Sigmoid colon (tissue), 7 donors: ENCODE data around the gene CLINT1. TPM values are rescaled to one million over a fixed set of nuclear protein-coding genes. Genes with fewer than 3 reads are reported as not detected.

ENCODE experiments used
- DNase-seq: peaks from one replicate; pipeline ENCODE4 v3.0.0-alpha.2; 2019
- H3K27ac ChIP-seq, 4 donors: fragments of 200-600 bp; sonication (generic); one replicate each; pipeline ENCODE4 v1.5.1; 2016 to 2019; ENCODE audit warnings: mild to moderate bottlenecking in 1 of 4
- H3K27me3 ChIP-seq, 3 donors: fragments of 200-600 bp; sonication (generic); one replicate each; pipeline ENCODE4 v1.5.1; 2019; ENCODE audit warnings: mild to moderate bottlenecking in 1 of 3
- H3K36me3 ChIP-seq, 4 donors: fragments of 200-600 bp; sonication (generic); one replicate each; pipeline ENCODE4 v1.5.1; 2016 to 2019
- H3K4me1 ChIP-seq, 4 donors: fragments of 200-600 bp; sonication (generic); one replicate each; pipeline ENCODE4 v1.5.1; 2017 to 2019
- H3K4me3 ChIP-seq, 4 donors: fragments of 200-600 bp; sonication (generic); one replicate each; pipeline ENCODE4 v1.5.1; 2017 to 2019; ENCODE audit warnings: mild to moderate bottlenecking in 2 of 4, moderate library complexity in 1 of 4
- H3K9me3 ChIP-seq, 4 donors: fragments of 200-600 bp in 3 of 4; sonication (generic) in 3 of 4; one replicate each; pipeline versions ENCODE4 v1.5.1 to v1.6.1; 2013 to 2019
- EP300 ChIP-seq, 4 donors: sonication (generic); formaldehyde crosslinking; IDR thresholded peaks; one replicate each; pipeline ENCODE4 v1.6.1; 2017; ENCODE audit warnings: antibody characterized with exemption in 4 of 4
- POLR2A ChIP-seq, 2 donors: fragments of 450-650 bp; IDR thresholded peaks; one replicate each; pipeline ENCODE4 v1.6.1; 2016; ENCODE audit warnings: antibody characterized with exemption in 2 of 2, mild to moderate bottlenecking in 2 of 2, moderate library complexity in 2 of 2
- POLR2AphosphoS5 ChIP-seq, 4 donors: sonication (generic); formaldehyde crosslinking; IDR thresholded peaks; one replicate each; pipeline ENCODE4 v1.6.1; 2017; ENCODE audit warnings: antibody characterized with exemption in 4 of 4
- WGBS, 2 donors: extraction: QIAGEN DNeasy Blood & Tissue Kit; methylation state at CpG; one replicate each; pipeline ENCODE4 v1.1.7; 2013; 5-methylcytosine and 5-hydroxymethylcytosine counted together
- intact Hi-C: fragments of 100-400 bp; cut with DNase I; formaldehyde crosslinking; loops from one replicate; pipeline ENCODE4 v1.15.1; 2023
- polyA plus RNA-seq, 3 donors: library from polyadenylated mRNA; stranded (reverse); fragments of 200-250 nt; gene quantifications; one replicate each; pipeline ENCODE4 v1.2.3, GENCODE V29; 2013
- total RNA-seq, 4 donors: library from RNA; depleted of rRNA; stranded (reverse); fragments of >200 nt; gene quantifications; one replicate each; pipeline ENCODE4 v1.1.0, GENCODE V29; 2016
- TF ChIP-seq, protein P1 (sequence below), 4 experiments: fragments of 450-650 bp in 3 of 4; fragments of 200-600 bp in 1 of 4; IDR thresholded peaks; one replicate each; pipeline ENCODE4 v1.5.1; 2016 to 2019; ENCODE audit warnings: antibody characterized with exemption in 4 of 4, mild to moderate bottlenecking in 3 of 4, moderate library complexity in 2 of 4
- donor health status: healthy with polysubstance abuse.
- donor health status: Bipolar disorder and iron deficiency.
- donor health status: healthy.

Gene CLINT1
- total and polyA plus RNA-seq, 7 donors, result 40.2 to 171 (median 88.1) TPM

DNA sequence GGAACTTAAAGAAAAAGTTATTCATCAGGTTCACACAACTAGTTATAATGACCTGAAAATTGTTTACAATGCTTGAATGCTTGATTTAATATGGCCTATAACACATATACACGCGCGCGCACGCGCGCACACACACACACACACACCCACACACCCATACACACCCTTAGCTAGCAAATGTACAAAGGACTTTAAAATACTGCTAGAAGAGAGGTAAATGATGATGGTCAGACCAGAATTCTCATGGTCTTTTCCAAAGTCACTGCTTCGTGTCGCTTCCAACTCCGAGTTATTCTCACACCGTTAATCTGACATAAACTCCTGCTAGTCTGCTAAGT lies 109.5 kb downstream of the CLINT1 start:
- Histone ChIP-seq H3K27ac (peak overlapping the region in 3 of 4 donors; percentile 11 to 91 (median 87)), H3K36me3 (peaks cover 21 to 34% (median 28%) of the 10 kb centered on the region in 4 donors), H3K4me3 (no peak overlapping the region), H3K4me1 (peaks cover 0 to 63% (median 49%) of the 10 kb centered on the region in 4 donors), H3K27me3 (no peaks in the 10 kb centered on the region), H3K9me3 (no peaks in the 10 kb centered on the region)
- DNase-seq, result no peak
- TF ChIP-seq EP300 (IDR thresholded peaks at IDR 0.05) (no peak), POLR2AphosphoS5 (IDR thresholded peaks at IDR 0.05) (no peak), POLR2A (IDR thresholded peaks at IDR 0.05) (no peak)
- 69 to 88% methylated on average over 11 of the region's 11 CpGs for WGBS, 2 donors
- intact Hi-C loops, result loop anchor here (10.0 kb wide), 1 partner anchor 485 kb away; the partner anchor contains the start of gene CYFIP2

DNA sequence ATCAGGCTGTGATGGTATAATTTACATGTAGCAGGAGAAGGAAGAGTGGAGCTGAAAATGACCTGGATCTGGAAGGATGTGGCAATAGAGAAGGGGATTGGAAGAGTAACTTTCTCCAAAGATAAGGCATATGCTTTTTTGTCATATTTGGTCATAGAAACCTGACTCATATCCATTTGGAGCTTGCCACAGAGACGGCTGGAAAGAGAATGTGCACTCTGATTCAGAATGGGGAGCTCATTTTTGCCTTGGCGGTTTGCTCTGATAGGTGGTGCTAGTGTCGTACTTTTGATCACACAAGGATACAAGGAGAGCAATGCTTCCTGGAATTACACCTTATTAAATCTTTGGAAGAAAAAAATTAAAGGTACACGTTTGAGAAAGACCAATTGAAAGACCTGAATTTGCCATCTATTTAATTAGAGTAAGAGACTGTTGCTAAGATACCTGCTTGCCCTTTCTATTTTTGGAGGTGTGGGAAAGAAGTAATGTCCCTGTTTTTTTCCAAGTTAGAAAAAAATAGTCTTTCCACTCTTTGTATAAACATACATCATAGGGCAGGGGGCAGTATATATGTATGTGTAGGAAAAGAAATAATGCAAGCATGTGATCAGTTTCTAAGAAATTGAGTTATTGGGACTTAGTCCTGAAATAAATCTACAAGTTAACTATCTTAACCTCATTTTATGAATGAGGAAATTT lies 110.0 kb downstream of the CLINT1 start:
- no peak for DNase-seq
- peak in 1 of 4 donors; percentile 8 for TF ChIP-seq POLR2AphosphoS5 (IDR thresholded peaks at IDR 0.05)
- TF ChIP-seq, protein P1, sequence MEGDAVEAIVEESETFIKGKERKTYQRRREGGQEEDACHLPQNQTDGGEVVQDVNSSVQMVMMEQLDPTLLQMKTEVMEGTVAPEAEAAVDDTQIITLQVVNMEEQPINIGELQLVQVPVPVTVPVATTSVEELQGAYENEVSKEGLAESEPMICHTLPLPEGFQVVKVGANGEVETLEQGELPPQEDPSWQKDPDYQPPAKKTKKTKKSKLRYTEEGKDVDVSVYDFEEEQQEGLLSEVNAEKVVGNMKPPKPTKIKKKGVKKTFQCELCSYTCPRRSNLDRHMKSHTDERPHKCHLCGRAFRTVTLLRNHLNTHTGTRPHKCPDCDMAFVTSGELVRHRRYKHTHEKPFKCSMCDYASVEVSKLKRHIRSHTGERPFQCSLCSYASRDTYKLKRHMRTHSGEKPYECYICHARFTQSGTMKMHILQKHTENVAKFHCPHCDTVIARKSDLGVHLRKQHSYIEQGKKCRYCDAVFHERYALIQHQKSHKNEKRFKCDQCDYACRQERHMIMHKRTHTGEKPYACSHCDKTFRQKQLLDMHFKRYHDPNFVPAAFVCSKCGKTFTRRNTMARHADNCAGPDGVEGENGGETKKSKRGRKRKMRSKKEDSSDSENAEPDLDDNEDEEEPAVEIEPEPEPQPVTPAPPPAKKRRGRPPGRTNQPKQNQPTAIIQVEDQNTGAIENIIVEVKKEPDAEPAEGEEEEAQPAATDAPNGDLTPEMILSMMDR (IDR thresholded peaks at IDR 0.05), result no peak
- 60 to 82% methylated on average over 4 of the region's 4 CpGs for WGBS, 2 donors
- peaks cover 0 to 63% (median 51%) of the 10 kb centered on the region in 4 donors for H3K4me1 ChIP-seq
- peaks cover 18 to 29% (median 24%) of the 10 kb centered on the region in 4 donors for H3K36me3 ChIP-seq
- H3K4me3 ChIP-seq, result no peak overlapping the region
- H3K27me3 ChIP-seq, result no peaks in the 10 kb centered on the region
- intact Hi-C loops, result loop anchor here (10.0 kb wide), 1 partner anchor 484 kb away; the partner anchor contains the start of gene CYFIP2
- peak overlapping the region; percentile 48 to 91 (median 88) for H3K27ac ChIP-seq
- H3K9me3 ChIP-seq, result no peaks in the 10 kb centered on the region

DNA sequence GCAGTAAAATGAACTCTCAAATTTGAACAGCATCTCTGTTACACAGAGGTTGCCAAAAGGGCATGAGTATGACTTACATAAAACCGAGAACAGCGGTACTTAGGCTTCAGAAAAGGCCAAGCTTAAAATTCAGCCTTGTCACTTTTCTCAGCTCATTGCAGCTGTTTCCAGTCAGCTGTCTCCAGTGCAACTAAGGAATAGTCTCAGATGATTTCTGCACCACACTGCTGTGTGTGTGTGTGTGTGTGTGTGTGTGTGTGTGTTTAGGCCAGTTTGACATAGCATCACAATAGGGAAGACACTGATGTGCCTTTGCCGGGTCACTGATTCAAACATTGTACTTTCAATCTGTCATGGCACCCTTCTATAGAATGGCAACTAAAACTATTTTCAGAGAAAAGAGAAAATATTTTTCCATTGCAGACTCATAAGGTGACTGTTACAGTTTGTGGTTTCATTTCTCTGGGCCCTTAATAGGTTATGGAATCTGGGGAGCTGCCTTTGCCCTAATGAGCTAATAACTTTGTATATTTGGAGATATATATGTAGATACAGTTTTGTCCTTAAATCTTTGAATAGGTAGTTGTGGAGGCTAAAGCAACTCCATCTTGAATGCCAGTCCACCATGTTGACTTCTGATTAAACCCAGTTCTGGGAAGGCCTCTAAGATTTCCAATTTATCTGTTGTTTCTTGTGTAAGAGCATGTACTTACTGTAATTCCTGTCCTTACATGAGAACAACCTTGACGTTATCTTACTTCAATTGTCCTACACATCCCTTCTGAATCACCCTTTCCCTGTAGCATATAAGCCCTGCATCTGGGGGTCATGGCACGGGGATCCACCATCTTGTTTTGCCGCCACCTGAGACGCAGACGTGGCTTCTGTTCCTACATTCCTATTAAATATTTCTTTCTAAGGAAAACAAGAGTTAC lies 110.9 kb downstream of the CLINT1 start:
- intact Hi-C loops, result loop anchor here (10.0 kb wide), 1 partner anchor 483 kb away; the partner anchor contains the start of gene CYFIP2
- Histone ChIP-seq H3K27me3 (no peaks in the 10 kb centered on the region), H3K4me1 (peaks cover 0 to 66% (median 55%) of the 10 kb centered on the region in 4 donors), H3K27ac (peak overlapping the region; percentile 48 to 91 (median 88)), H3K9me3 (no peaks in the 10 kb centered on the region), H3K36me3 (peaks cover 9 to 20% (median 15%) of the 10 kb centered on the region in 4 donors), H3K4me3 (no peak overlapping the region)
- peak in 2 of 4 donors; percentile 6 to 24 for TF ChIP-seq POLR2AphosphoS5 (IDR thresholded peaks at IDR 0.05)
- no peak for TF ChIP-seq EP300 (IDR thresholded peaks at IDR 0.05)
- TF ChIP-seq POLR2A (IDR thresholded peaks at IDR 0.05), result no peak
- TF ChIP-seq, protein P1 (IDR thresholded peaks at IDR 0.05), result no peak
- 94% methylated on average over 8 of the region's 8 CpGs for WGBS, 2 donors
- no peak for DNase-seq

DNA sequence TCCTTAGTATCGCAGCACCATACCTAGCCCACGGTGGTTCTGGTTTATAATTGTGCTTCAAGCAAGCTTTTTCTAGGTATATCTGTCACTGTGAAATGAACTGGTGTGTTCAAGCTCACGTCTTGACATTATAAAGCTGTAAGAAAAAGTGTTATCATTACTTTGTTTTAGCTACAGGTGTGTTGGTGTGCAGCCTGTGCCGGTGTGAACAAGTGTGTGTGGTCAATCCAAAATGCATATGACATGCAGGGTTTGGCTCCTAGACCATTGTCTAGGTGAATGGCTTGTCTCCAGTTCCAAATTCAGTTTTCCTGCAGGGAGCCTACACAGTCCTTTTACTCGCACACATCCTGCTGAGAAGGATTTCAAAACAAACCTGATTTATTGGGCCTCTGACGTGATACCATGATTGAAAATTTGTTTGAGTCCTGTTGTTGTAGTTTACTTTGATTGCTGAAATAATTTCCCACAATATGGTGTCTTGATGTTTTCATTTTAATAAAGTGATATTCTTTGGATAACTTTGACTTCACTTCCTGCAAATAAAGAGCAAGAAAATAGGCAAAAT lies 111.7 kb downstream of the CLINT1 start:
- Histone ChIP-seq H3K27ac (peak overlapping the region; percentile 48 to 91 (median 88)), H3K36me3 (peaks cover 5 to 12% (median 9%) of the 10 kb centered on the region in 4 donors), H3K27me3 (no peaks in the 10 kb centered on the region), H3K4me1 (peaks cover 0 to 68% (median 56%) of the 10 kb centered on the region in 4 donors), H3K4me3 (no peak overlapping the region), H3K9me3 (no peaks in the 10 kb centered on the region)
- TF ChIP-seq EP300 (IDR thresholded peaks at IDR 0.05) (no peak), POLR2AphosphoS5 (IDR thresholded peaks at IDR 0.05) (no peak)
- TF ChIP-seq, protein P1 (IDR thresholded peaks at IDR 0.05), result no peak
- no peak for DNase-seq
- 90 to 91% methylated on average over 6 of the region's 6 CpGs for WGBS, 2 donors
- intact Hi-C loops, result loop anchor here (10.0 kb wide), 1 partner anchor 482 kb away; the partner anchor contains the start of gene CYFIP2
